Karpas-422 (cell line): ENCODE results near the gene TRAK1. TPM values are rescaled to one million over a fixed set of nuclear protein-coding genes. Genes with fewer than 3 reads are reported as not detected.

ENCODE experiments used
- DNase-seq: peaks from one replicate; pipeline ENCODE4 v3.0.0-alpha.2; 2015
- H2AFZ ChIP-seq: fragments of 200-600 bp; sonication (generic); 2 replicates; pipeline ENCODE4 v1.6.1; 2014; ENCODE audit warnings: antibody characterized with exemption, low read length, mixed read lengths
- H3K27ac ChIP-seq: fragments of 200-600 bp; sonication (generic); 2 replicates; pipeline ENCODE4 v1.5.1; 2014; ENCODE audit warnings: mild to moderate bottlenecking, low read length, moderate library complexity
- H3K27me3 ChIP-seq: fragments of 200-600 bp; sonication (generic); 2 replicates; pipeline ENCODE4 v1.6.1; 2014; ENCODE audit warnings: low read length, mixed read lengths
- H3K36me3 ChIP-seq: fragments of 200-600 bp; sonication (generic); 2 replicates; pipeline ENCODE4 v1.6.1; 2014; ENCODE audit warnings: low read length, mixed read lengths; ENCODE audit not compliant: insufficient read depth
- H3K4me1 ChIP-seq: fragments of 200-600 bp; sonication (generic); 2 replicates; pipeline ENCODE4 v1.6.1; 2014; ENCODE audit warnings: mild to moderate bottlenecking, low read length, mixed read lengths
- H3K4me2 ChIP-seq: fragments of 200-600 bp; sonication (generic); 2 replicates; pipeline ENCODE4 v1.6.1; 2014; ENCODE audit warnings: low read length, low read depth, mild to moderate bottlenecking; ENCODE audit not compliant: poor library complexity, severe bottlenecking
- H3K4me3 ChIP-seq: fragments of 200-600 bp; sonication (generic); 2 replicates; pipeline ENCODE4 v1.5.1; 2014; ENCODE audit warnings: mild to moderate bottlenecking, antibody characterized with exemption, low read length, mixed read lengths
- H3K79me2 ChIP-seq: fragments of 200-600 bp; sonication (generic); 2 replicates; pipeline ENCODE4 v1.6.1; 2014; ENCODE audit warnings: mild to moderate bottlenecking, low read length, mixed read lengths
- H3K9ac ChIP-seq: fragments of 200-600 bp; sonication (generic); 2 replicates; pipeline ENCODE4 v1.6.0; 2014; ENCODE audit warnings: low read length
- H3K9me2 ChIP-seq: fragments of 200-600 bp; sonication (generic), shearing (Covaris generic); replicated peaks from 2 replicates; pipeline ENCODE4 v1.6.0; 2014; ENCODE audit warnings: mild to moderate bottlenecking, low read length, moderate library complexity; ENCODE audit not compliant: insufficient read depth
- H3K9me3 ChIP-seq: fragments of 300-700, 200-600 bp; sonication (generic); 2 replicates; pipeline ENCODE4 v1.6.1; 2014; ENCODE audit warnings: low read length, mixed read lengths
- H4K20me1 ChIP-seq: fragments of 200-600 bp; sonication (generic); 2 replicates; pipeline ENCODE4 v1.6.1; 2014; ENCODE audit warnings: mild to moderate bottlenecking, antibody characterized with exemption, low read length, low read depth; ENCODE audit not compliant: insufficient read depth
- small RNA-seq: library from RNA; depleted of rRNA; stranded (forward); fragments of <200 nt; gene quantifications from one replicate; pipeline ENCODE3, GENCODE V24; 2014
- total RNA-seq: library from RNA; depleted of rRNA; stranded (reverse); fragments of >200 nt; shearing (Covaris generic); gene quantifications from 2 replicates; pipeline ENCODE4 v1.2.3, GENCODE V29; 2014; ENCODE audit warnings: low replicate concordance; rRNA removed

Gene TRAK1
- total RNA-seq, 1 experiment from 2014 or later, result 72.8 TPM

DNA sequence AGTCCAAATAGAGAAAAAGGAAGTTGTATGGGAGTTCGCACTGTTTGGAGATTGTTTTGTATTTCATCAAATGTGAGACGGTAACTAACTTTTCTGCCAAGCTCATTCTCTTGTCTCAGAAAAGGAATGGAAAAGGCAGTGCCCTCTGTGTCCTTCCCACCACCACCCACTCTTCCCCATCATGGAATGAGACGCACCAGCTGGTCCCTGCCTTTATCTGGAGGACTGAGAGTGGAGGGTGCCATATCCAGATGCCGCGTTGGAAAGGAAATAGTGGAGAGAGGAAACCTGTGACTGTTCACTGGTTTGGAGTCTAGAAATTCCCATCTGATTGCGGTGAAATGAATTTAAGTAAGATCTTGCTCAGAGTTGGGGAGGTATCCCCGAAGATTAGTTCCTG lies 178.5 kb downstream of the TRAK1 start:
- Histone ChIP-seq H2AFZ (no peak overlapping the region), H3K27ac (no peak overlapping the region), H3K27me3 (no peaks in the 10 kb centered on the region), H3K4me1 (no peaks in the 10 kb centered on the region), H3K9me3 (no peaks in the 10 kb centered on the region), H3K4me2 (no peak overlapping the region), H3K9me2 (no peaks in the 10 kb centered on the region), H4K20me1 (no peaks in the 10 kb centered on the region), H3K4me3 (no peak overlapping the region), H3K79me2 (no peaks in the 10 kb centered on the region), H3K9ac (no peak overlapping the region), H3K36me3 (no peaks in the 10 kb centered on the region)
- no peak for DNase-seq

- H3K27me3 ChIP-seq, result no peaks in the 10 kb centered on the region
- H3K36me3 ChIP-seq, result no peaks in the 10 kb centered on the region
- no peak overlapping the region for H3K9ac ChIP-seq
- no peak overlapping the region for H2AFZ ChIP-seq
- no peaks in the 10 kb centered on the region for H3K4me1 ChIP-seq
- H3K9me3 ChIP-seq, result no peaks in the 10 kb centered on the region
- H3K79me2 ChIP-seq, result no peaks in the 10 kb centered on the region
- no peak overlapping the region for H3K4me2 ChIP-seq
- no peak for DNase-seq
- H3K4me3 ChIP-seq, result no peak overlapping the region
- no peak overlapping the region for H3K27ac ChIP-seq
- H3K9me2 ChIP-seq, result no peaks in the 10 kb centered on the region
- no peaks in the 10 kb centered on the region for H4K20me1 ChIP-seq
Measured at GRCh38 chr3:42270561-42270960, 179.4 kb downstream of the TRAK1 start.

- no peak overlapping the region for H3K4me2 ChIP-seq
- H2AFZ ChIP-seq, result no peak overlapping the region
- no peak overlapping the region for H3K27ac ChIP-seq
- H3K36me3 ChIP-seq, result no peaks in the 10 kb centered on the region
- H3K79me2 ChIP-seq, result no peaks in the 10 kb centered on the region
- no peaks in the 10 kb centered on the region for H4K20me1 ChIP-seq
- H3K27me3 ChIP-seq, result no peaks in the 10 kb centered on the region
- H3K4me1 ChIP-seq, result no peaks in the 10 kb centered on the region
- H3K9me2 ChIP-seq, result no peaks in the 10 kb centered on the region
- DNase-seq, result no peak
- H3K4me3 ChIP-seq, result no peak overlapping the region
- H3K9me3 ChIP-seq, result no peaks in the 10 kb centered on the region
- no peak overlapping the region for H3K9ac ChIP-seq
Measured at GRCh38 chr3:42271786-42272185, 180.6 kb downstream of the TRAK1 start.

- no peak overlapping the region for H3K27ac ChIP-seq
- no peaks in the 10 kb centered on the region for H3K9me2 ChIP-seq
- no peak overlapping the region for H3K9ac ChIP-seq
- no peak overlapping the region for H2AFZ ChIP-seq
- no peaks in the 10 kb centered on the region for H4K20me1 ChIP-seq
- no peak overlapping the region for H3K4me2 ChIP-seq
- H3K9me3 ChIP-seq, result no peaks in the 10 kb centered on the region
- no peaks in the 10 kb centered on the region for H3K79me2 ChIP-seq
- no peaks in the 10 kb centered on the region for H3K27me3 ChIP-seq
- no peaks in the 10 kb centered on the region for H3K4me1 ChIP-seq
- H3K36me3 ChIP-seq, result no peaks in the 10 kb centered on the region
- H3K4me3 ChIP-seq, result no peak overlapping the region
- no peak for DNase-seq
Measured at GRCh38 chr3:42273361-42273760, 182.2 kb downstream of the TRAK1 start.

GRCh38 chr3:42274266-42274665 lies 183.1 kb downstream of the TRAK1 start:
- Histone ChIP-seq H3K9ac (no peak overlapping the region), H3K27ac (no peak overlapping the region), H2AFZ (no peak overlapping the region), H3K9me2 (no peaks in the 10 kb centered on the region), H3K27me3 (no peaks in the 10 kb centered on the region), H3K79me2 (no peaks in the 10 kb centered on the region), H4K20me1 (no peaks in the 10 kb centered on the region), H3K4me1 (no peaks in the 10 kb centered on the region), H3K4me2 (no peak overlapping the region), H3K36me3 (no peaks in the 10 kb centered on the region), H3K4me3 (no peak overlapping the region), H3K9me3 (no peaks in the 10 kb centered on the region)
- DNase-seq, result no peak

- DNase-seq, result no peak
- Histone ChIP-seq H3K79me2 (no peaks in the 10 kb centered on the region), H2AFZ (no peak overlapping the region), H3K9ac (no peak overlapping the region), H3K4me2 (no peak overlapping the region), H3K36me3 (no peaks in the 10 kb centered on the region), H3K9me2 (no peaks in the 10 kb centered on the region), H4K20me1 (no peaks in the 10 kb centered on the region), H3K27me3 (no peaks in the 10 kb centered on the region), H3K27ac (no peak overlapping the region), H3K4me3 (no peak overlapping the region), H3K9me3 (no peaks in the 10 kb centered on the region), H3K4me1 (no peaks in the 10 kb centered on the region)
Measured at GRCh38 chr3:42275217-42275616, 184.1 kb downstream of the TRAK1 start.

Small RNAs within 50 kb of the gene (small RNA-seq; reads per million reads assigned to genes)
- not detected for gene RNU4-78P

Other genes with a start within 250 kb of the TRAK1 start
- 8.8 and 24.7 TPM in 2 replicates for gene ULK4, start 129.3 kb upstream of the TRAK1 start, total RNA-seq
- not detected in 2 replicates for gene CCK, start 174.8 kb downstream of the TRAK1 start, total RNA-seq